Stimulated activated CD4-positive, alpha-beta T cell treated with anti-CD3 and anti-CD28 coated beads, Interleukin-2, amount 100 ng/mL, for 4 hours (primary cell): Measurements from ENCODE around the gene PAPPA2.

ENCODE experiments used
- DNase-seq: peaks from one replicate; pipeline ENCODE4 v3.0.0-alpha.2; 2020; ENCODE audit warnings: low read depth

The PAPPA2 gene

GRCh38 chr1:176858433-176858916 lies 395.5 kb downstream of the PAPPA2 start:
- no peak for DNase-seq

- no peak for DNase-seq
Measured at GRCh38 chr1:176863613-176864012, 400.6 kb downstream of the PAPPA2 start.

GRCh38 chr1:176864211-176864610 lies 401.2 kb downstream of the PAPPA2 start:
- no peak for DNase-seq

GRCh38 chr1:176866011-176866714 lies 403.2 kb downstream of the PAPPA2 start:
- no peak for DNase-seq

GRCh38 chr1:176869577-176869976 lies 406.6 kb downstream of the PAPPA2 start:
- DNase-seq, result no peak

GRCh38 chr1:176876966-176877515 lies 414.1 kb downstream of the PAPPA2 start:
- no peak for DNase-seq

- no peak for DNase-seq
Measured at GRCh38 chr1:176877557-176877956, 414.6 kb downstream of the PAPPA2 start.

GRCh38 chr1:176878750-176879536 lies 416.0 kb downstream of the PAPPA2 start:
- no peak for DNase-seq

GRCh38 chr1:176879784-176880620 lies 417.0 kb downstream of the PAPPA2 start:
- no peak for DNase-seq

- DNase-seq, result no peak
Measured at GRCh38 chr1:176880955-176881595, 418.1 kb downstream of the PAPPA2 start.

- DNase-seq, result no peak
Measured at GRCh38 chr1:176884286-176884685, 421.3 kb downstream of the PAPPA2 start.

- DNase-seq, result no peak
Measured at GRCh38 chr1:176884911-176885310, 421.9 kb downstream of the PAPPA2 start.

- no peak for DNase-seq
Measured at GRCh38 chr1:176885341-176885740, 422.4 kb downstream of the PAPPA2 start.

- DNase-seq, result no peak
Measured at GRCh38 chr1:176885751-176886150, 422.8 kb downstream of the PAPPA2 start.

GRCh38 chr1:176888471-176889032 lies 425.6 kb downstream of the PAPPA2 start:
- no peak for DNase-seq

- no peak for DNase-seq
Measured at GRCh38 chr1:176893625-176894352, 430.8 kb downstream of the PAPPA2 start.

GRCh38 chr1:176894450-176894849 lies 431.5 kb downstream of the PAPPA2 start:
- DNase-seq, result no peak
